Measurements from ENCODE around the gene TCFL5.

GRCh38 chr20:62880147-62880934 is 18.7 kb upstream of the TCFL5 start:
- no peak for TF ChIP-seq POLR2A (IDR thresholded peaks at IDR 0.05; ENCODE audit: low read depth)
- TF ChIP-seq CTCF (IDR thresholded peaks at IDR 0.05), result no peak
- no peak for TF ChIP-seq EP300 (IDR thresholded peaks at IDR 0.05)
